G401.6 (cell line): ENCODE results near the gene NRDE2.
"Not testable (repeated sequence)": the region's sequence is repeated elsewhere in the genome, so short reads cannot be mapped to it uniquely, and the experiment has no call there.

Source experiments
- FAIRE-seq: peaks from 2 replicates; lab custom pipeline; 2012; peaks lifted over from hg19 to GRCh38; lab: Jason Lieb, UNC

NRDE2 gene

DNA sequence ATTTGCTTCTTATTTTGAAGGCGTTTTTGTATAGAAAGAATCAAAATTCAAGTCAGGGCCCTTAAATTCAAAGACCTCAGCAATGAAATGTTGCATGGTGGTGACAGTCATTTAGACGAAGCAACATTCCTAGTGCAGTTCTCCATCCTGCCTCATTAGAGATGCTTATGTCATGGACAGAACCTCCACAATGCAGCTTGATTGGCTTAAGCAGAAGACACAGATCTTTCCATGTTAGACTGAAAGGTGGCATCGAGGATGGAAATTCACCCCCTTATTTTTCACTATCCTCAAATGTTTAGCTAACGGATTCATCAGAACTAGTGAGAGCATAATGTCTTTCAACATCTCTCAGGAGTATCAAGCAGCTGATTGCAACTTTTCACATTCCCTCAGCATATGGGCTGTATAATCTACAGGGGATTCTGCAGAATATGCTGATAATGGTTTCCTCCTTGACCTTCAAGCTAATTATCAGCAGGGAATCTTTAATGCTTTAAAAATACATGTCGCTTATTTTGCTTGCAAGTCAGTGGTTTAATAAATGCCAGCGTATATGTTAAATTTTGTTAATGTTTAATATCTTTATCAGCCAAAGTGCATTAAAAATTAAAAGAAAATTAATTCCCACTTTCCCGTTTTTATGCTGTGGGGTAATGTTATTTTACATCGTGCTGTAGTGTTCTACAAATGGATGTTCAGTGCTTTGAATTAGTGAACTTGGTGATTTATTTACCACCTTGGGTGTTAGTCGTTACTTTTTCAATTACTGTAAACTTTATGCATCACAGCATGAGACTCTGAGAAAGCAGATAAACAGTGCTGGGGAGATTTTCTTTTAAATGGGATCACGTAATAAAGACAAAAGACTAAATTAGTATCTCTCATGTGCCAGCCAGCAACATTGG lies 12.8 kb upstream of the NRDE2 start:
- no peak for FAIRE-seq

DNA sequence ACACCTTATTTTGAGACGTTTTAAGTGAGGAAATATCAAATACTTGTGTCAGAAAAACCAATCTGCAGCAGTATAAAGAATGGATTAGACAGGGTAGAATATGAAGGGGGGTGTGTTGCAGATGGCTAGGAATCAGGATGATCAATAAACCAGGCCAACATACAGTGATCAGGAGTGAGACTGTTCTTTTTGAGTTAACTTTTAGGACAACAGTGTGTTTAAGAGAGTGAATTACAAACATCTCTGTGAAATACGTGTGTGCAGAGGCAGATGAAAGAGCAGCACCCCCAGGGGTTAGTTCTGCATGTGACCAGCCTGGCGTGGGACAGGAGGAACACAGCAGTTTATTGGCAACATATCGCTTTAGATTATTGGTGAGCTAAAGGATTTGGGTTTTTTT lies 10.6 kb upstream of the NRDE2 start:
- no peak for FAIRE-seq

DNA sequence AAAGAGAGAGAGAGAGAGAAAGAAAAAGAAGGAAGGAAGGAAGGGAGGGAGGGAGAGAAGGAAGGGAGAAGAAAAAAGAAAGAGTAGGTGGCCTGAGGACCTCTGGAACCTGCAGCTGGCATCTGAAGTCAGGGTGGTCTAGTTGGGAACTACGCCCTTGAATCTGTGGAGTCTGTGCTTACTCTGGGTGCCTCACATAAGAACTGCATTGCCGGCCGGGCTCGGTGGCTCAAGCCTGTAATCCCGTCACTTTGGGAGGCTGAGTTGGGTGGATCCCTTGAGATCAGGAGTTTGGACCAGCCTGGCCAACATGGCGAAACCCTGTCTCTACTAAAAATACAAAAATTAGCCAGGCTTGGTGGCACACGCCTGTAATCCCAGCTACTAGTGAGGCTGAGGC lies 10.0 kb upstream of the NRDE2 start:
- FAIRE-seq = no peak

DNA sequence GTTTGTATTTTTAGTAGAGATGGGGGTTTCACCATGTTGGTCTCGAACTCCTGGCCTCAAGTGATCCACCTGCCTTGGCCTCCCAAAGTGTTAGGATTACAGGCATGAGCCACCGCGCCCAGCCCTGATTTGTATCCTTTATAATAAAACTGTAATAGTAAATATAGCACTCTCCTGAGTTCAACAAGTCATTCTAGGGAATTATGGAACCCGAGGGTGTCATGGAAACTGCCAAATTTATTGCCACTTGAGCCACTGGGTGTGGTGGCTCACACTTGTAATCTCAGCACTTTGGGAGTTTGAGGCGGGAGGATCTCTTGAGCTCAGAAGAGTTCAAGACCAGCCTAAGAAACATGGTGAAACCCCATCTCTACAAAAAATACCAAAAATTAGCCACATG lies 9.5 kb upstream of the NRDE2 start:
- not testable (repeated sequence) for FAIRE-seq

DNA sequence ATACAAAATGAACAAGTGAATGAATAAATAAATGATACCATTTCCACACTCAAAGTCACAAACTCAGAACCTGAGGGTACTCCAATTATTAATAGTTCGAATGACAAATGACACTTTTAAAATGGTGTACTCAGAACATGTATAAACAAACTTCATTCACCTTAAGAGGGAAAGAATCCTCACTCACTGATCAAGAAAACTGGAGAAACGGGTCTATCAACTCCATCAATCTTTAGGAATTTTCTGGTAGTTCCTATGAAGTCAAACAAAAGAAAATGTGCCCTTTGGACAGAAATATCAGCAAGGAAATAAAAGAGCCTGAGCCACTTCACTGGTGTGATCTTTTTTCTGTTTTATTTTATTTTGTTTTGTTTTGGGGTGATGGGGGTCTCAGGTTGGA lies 5.2 kb upstream of the NRDE2 start:
- no peak for FAIRE-seq

DNA sequence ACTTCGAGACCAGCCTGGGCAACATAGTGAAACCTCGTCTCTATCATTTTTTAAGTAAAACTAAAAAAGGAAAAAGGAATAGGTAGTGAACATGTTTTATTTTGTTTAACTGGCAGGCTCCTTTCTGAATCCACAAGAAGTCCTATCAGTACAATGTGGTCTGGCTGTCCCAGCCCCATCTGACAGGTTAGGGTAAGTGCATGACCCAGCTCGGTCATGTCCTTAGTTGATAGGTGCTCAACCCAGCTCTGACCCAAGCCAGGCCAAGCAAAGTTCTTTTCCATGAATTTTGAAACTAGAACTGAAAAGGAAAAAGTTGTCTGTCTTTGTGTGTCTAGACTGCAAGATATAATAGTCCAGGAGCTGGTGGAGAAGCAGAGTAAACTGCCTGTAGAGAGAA lies 4.7 kb upstream of the NRDE2 start:
- FAIRE-seq = no peak

DNA sequence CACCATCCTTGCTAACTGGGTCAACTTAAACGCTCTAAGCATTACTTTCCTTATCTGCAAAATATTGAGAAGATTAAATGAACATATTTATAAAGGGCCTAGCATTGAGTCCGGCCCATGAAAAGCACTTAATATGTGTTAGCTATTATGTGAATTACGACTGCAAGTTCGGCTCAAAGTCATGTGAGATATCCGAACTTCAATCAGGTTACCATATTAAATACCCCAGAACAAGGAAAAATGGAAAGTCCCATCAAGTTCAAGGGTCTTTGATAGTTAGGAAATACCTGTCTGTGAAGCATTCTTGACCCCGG lies 487 bp upstream of the NRDE2 start:
- no peak for FAIRE-seq

DNA sequence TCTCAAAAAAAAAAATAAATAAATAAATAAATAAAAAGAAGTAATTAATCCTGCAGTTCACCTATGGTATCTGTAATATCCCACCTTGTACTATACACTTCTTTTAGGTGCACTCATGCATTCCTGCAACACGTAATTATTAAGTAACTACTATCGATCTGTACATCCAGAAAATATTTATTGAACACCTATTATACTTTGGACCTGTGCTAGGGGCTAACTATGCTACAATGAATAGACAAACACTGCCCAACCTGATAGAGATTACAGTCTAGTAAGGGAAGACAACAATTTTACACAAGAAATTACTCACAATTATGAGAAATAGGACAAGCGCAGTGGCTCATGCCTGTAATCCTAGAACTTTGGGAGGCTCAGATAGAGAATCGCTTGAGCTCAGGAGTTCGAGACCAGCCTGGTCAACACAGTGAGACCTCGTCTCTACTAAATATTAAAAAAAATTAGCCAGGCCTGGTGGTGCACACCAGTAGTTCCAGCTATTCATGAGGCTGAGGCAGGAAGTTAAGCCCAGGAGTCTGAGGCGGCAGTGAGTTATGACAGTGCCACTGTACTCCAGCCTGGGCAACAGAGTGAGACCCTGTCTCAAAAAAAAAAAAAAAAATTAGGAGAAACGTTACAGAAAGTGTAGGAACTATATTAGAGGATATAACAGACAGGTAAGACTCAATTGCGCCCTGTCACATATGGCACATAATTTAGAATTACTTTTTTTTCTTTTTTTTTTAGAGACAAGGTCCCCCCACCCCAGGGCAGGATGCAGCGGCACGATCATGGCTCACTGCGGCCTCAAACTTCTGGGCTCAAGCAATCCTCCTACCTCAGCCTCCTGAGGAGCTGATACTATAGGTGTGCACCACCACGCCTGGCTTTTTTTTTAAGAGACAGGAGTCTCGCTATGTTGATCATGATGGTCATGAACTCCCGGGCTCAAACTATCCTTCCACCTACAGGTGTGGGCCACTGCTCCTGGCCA lies 1.2 kb downstream of the NRDE2 start:
- FAIRE-seq = no peak

DNA sequence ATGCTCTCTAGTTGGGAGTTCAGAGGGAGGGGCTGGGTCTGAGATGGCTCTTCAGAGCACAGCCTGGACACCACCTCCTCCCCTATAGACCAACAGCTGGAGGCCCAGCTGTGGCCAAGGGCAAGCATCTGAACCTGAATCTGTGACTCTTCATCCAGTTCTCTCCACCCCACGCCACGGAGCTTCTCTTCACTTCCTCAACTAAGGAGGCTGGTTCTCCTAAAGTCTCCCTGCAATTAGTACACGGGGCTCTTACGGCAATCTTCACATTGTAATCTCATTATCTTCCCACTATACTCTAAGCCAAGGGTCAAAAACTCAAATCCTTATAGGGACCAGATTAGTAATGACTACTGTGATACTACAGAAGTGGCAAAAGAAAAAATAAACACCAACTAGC lies 9.8 kb downstream of the NRDE2 start:
- FAIRE-seq = no peak

DNA sequence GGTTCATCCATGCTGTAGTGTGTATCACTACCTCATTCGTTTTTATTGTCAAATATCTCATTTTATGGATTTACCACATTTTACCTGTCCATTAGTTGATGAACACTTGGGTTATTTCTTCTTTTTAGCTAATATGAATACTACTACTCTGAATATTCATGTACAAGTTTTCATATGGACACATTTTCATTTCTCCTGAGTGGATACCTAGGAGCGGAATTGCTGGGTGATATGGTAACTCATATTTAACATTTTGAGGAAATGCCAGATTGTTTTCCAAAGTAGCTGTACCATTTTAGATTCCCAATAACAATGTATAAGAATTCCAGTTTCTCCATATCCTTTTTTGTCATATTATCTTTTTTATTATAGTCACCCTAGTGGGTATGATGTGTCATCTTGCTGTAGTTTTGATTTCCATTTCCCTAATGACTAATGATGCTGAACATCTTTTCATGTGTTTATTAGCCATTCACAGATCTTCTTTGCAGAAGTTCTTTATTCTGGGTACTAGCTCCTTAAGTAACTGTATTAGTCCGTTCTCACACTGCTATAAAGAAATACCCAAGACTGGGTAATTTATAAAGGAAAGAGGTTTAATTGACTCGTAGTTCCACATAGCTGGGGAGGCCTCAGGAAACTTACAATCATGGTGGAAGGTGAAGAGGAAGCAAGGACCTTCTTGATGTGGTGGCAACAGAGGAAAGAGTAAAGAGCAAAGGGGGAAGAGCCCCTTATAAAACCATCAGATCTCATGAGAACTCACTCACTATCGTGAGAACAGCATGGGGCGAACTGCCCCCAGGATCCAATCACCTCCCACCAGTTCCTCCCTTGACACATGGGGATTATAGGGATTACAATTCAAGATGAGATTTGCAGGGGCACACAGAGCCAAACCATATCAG lies 11.9 kb downstream of the NRDE2 start:
- FAIRE-seq = no peak

DNA sequence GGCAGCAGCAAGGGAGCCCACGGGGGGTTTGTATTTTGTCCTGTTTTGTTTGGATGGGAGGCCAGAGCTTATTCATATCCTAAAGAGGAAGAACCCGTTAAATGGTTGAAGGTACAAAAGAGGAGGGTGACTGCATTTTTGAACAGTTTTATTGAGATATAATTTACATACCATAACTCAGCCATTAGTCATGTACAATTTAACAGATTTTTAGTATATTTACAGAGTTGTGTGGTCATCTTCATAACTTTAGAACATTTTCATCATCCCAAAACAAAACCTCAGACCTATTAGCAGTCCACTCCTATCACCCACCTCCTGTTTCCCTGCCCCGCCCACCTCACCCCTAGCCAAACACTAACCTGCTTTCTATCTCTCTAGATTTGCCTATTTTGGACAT lies 12.6 kb downstream of the NRDE2 start:
- no peak for FAIRE-seq

DNA sequence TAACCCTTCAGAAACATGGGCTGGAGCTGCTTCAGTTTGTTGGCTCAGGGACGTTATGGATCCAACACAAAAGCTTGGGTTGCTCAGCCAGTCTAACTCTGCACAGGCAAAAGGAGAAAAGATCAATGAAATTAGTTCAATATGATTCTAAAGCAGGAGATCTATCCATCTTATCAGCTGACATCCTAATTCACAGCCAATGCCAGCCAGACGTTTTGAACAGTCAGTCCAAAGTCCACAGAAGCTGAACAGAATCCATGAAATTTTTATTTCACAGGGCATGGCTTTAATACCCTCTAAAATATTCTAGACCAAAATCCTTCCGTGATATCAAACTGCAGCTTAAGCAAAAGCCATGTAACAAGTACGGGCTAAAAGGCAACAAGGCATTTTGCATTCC lies 13.7 kb downstream of the NRDE2 start:
- no peak for FAIRE-seq

DNA sequence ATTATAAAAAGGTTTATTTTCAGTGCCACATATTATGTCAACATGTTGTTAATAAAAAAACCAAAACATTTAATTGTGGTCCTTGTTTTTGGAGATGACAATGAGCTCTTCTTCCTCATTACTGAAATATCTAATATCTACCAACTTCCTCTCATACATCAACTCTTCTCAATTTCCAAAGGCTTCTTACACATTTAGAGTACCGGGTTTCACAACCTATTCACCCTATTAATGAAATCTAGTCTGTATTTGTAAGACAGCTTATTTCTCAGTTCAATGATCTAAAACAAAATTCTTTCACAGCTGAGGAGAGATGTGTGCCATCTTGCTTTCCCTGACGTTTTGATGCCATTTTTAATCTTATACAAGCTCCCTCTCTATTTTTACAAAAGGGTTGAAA lies 14.5 kb downstream of the NRDE2 start:
- FAIRE-seq = no peak

DNA sequence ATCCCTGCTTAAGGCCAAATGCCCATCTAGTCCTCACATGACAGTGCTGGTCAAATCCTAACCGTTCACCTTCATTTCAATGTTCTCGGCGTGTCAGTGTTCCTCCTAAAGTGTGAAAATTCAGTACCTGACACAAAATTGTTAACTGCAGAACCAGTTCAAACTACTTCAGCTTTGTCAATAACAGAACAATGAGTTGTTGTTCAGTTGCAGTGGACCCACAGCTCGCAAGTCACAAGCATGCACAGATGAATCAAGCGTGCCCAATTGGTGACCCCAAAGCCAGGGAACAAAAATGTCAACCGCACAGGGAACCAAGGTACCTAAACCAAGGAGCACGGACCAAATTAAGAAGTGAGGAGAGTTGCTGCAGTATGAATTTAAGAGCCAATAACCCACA lies 23.2 kb downstream of the NRDE2 start:
- FAIRE-seq = no peak

DNA sequence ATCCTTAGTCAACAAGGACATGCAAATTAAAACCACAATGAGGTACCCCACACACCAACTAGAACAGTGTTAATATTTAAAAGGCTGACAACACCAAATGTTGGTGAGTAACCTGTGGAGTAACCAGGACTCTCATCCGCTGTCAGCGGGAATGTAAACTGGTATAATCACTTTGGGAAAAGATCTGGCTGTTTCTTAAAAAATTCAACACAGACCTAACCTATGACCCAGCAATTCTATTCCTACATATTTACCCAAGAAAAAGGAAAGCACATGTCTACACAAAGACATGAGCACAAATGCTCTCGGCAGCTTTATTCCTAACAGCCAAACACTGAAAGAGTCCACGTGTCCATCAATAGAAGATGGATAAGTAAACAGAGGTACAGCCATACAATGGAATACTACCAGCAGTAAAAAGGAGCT lies 26.6 kb downstream of the NRDE2 start:
- FAIRE-seq = no peak

DNA sequence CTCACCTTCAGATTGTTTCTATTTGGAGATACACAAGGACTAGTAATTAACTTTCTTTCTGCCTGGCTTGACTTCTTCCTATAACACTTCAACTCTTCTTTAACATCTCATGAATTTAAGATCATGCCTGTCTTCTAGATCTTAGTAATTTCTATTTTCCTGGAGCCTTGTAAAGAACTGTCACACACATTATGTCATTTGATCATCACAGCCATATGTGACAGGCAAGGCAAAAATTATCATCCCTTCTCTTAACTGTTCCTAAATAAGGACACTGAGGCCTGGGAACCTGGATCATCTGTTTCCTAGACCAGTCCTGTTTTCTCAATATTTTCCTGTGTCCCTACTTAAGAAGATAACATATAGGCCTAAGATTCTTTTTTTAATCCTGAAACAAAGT lies 27.2 kb downstream of the NRDE2 start:
- FAIRE-seq = no peak

DNA sequence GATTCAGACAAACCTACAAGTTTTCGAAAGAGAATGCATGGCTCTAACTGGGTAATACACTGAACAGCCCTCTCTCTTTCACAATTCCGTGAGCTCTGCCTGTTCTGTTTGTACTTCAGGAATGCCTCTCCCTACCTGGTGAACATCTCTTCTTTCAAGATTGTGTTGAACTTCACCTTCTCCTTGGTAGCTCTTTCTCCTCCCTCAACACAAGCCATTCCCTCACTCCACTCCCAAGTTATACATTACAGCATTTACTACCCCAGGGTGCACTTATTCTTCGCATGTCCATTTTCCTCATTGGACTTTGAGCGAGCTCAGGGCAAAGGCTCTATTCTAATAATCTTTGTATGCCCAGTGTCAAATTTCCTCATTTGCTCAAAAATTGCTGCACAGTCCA lies 28.3 kb downstream of the NRDE2 start:
- FAIRE-seq = no peak

DNA sequence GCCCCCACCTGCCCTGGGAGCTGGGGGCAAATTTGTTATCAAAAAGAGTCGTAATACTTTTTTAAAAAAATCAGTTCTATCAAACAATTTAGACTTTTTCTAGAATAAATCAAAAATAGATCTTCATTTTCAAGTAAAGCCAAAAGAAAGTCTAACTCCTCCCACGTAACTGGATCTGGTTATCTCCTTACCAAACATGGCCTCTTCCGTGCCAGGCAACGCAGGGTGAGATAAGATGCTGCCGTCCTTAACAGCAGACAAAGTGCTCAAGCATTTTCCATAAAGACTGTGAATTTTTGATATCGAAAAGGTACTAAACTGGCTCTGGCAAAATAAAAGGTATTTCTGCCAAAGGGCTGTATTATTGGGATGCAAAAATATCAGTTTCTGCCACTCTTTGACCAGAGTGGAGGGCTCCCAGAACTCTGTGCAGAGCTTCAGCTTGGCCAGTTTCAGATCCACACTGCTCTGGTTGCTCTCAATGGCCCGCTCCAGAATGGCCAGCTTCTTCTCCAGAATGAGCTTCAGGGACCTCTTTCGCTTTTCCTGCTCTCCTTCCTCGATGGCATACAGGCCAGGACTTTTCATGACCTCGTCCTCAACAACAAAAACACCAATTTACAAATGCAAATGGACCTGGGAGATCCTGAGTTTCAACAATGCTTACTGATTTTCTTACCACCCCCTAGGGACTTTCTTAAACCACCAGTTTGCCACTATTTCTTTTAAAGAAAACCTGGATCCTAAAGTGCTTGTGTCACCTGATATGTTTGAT lies 29.0 kb downstream of the NRDE2 start:
- FAIRE-seq = no peak

DNA sequence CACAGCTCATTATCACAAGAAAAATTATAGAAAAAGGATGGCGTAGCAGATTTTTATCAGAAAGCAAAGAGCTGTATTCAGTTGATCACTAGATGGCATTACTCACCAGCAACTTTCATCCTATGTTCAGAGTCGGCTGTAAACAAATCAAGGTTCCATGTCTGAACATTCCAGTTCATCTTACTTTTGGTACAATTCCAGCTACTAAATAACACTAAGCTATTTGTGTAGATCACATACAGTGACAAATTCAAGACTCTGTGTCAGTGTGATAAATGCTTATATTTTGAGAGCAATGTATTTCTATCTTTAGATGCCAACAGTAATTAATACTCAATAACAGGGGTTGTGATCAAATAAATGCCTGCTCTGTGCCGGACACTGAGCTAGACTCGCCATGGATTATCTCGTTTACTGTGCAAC lies 30.1 kb downstream of the NRDE2 start:
- peak; percentile 93 for FAIRE-seq

DNA sequence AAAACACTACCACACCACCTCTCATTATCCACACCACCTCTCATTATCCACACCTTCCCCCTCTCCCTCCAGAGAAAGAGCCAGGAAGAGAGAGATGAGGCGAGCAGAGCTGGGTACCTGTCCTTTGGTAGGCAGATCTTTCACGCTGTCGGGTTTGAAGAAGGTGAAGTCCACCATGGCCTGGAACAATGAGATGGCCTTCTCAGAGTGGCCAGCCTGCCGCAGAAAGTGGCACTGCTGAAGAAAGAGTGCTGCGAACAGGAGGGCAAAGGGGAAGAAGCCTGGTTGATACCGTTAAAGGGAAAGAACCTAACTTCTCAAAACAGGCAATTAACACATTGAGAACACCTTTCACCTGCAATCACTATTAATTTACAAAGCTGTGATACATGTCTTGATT lies 30.6 kb downstream of the NRDE2 start:
- FAIRE-seq = no peak

DNA sequence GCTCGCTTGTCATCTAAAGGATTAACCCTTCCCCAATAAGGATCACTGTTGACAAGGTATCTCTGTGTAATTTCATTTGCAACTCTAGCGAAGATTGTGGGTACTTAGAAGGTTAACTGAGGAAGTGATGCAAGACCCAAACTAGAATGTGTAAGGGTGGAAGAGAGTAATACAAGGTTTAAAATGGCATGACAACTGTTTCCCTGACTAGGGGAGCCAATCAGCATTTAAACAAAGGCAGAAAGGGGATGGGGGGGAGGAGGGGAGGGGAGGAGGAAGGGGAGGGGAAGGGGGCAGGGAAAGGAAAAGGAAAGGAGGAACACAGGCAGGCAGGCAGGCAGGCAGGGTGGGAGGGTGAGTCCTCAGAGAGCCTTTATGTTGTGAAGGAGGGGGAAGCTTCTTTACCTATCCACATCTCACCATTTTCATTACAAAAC lies 31.1 kb downstream of the NRDE2 start:
- FAIRE-seq = no peak
